Lower leg skin (tissue), 4 donors: ENCODE data around the gene MAML1. TPM values are rescaled to one million over a fixed set of nuclear protein-coding genes. Genes with fewer than 3 reads are reported as not detected.

ENCODE experiments used
- DNase-seq, 2 donors: peaks; one replicate each; pipeline ENCODE4 v3.0.0-alpha.2; 2019; ENCODE audit warnings: low spot score in 2 of 2
- H3K4me3 ChIP-seq: fragments of 200-600 bp; sonication (generic); 2 replicates; pipeline ENCODE4 v1.5.1; 2017; ENCODE audit warnings: mild to moderate bottlenecking, low read depth; ENCODE audit not compliant: poor library complexity, severe bottlenecking
- CTCF ChIP-seq, 3 donors: fragments of 450-650 bp; IDR thresholded peaks; one replicate each; pipeline ENCODE4 v1.5.1; 2016; ENCODE audit warnings: antibody characterized with exemption in 3 of 3, mild to moderate bottlenecking in 3 of 3, moderate library complexity in 2 of 3
- POLR2A ChIP-seq, 2 donors: fragments of 450-650 bp; IDR thresholded peaks; one replicate each; pipeline ENCODE4 v1.6.1; 2016 to 2017; ENCODE audit warnings: antibody characterized with exemption in 2 of 2, mild to moderate bottlenecking in 1 of 2, moderate library complexity in 1 of 2
- WGBS, 2 donors: methylation state at CpG; one replicate each; pipeline ENCODE4 v1.1.5; 2018; 5-methylcytosine and 5-hydroxymethylcytosine counted together
- intact Hi-C: fragments of 100-400 bp; cut with DNase I; formaldehyde crosslinking; loops from one replicate; pipeline ENCODE4 v1.15.0; 2023; ENCODE audit warnings: low total_unique reads
- total RNA-seq, 4 donors: library from RNA; depleted of rRNA; stranded (reverse); fragments of >200 nt; gene quantifications; one replicate each; pipeline ENCODE4 v1.1.0, GENCODE V29; 2016

Gene MAML1
- total RNA-seq, 4 donors from 2014 or later = 25.5 to 46.8 (median 31.5) TPM

- H3K4me3 ChIP-seq = no peak overlapping the region
- intact Hi-C loops = no loop called here
- DNase-seq = no peak
- no peak for TF ChIP-seq CTCF (IDR thresholded peaks at IDR 0.05)
- no peak for TF ChIP-seq POLR2A (IDR thresholded peaks at IDR 0.05)
- WGBS, 2 donors = 92 to 93% methylated on average over 6 of the region's 6 CpGs
Observed at GRCh38 chr5:179772351-179772750, 39.7 kb downstream of the MAML1 start.

- H3K4me3 ChIP-seq = no peak overlapping the region
- intact Hi-C loops = no loop called here
- no peak for DNase-seq
- 94% methylated on average over 9 of the region's 9 CpGs for WGBS, 2 donors
- TF ChIP-seq POLR2A (IDR thresholded peaks at IDR 0.05) (no peak), CTCF (IDR thresholded peaks at IDR 0.05) (no peak)
Observed at GRCh38 chr5:179773686-179774040, 41.0 kb downstream of the MAML1 start.

- WGBS, 2 donors = 96% methylated on average over 10 to 11 of the region's 12 CpGs
- H3K4me3 ChIP-seq = no peak overlapping the region
- no peak for DNase-seq
- intact Hi-C loops = no loop called here
- TF ChIP-seq CTCF (IDR thresholded peaks at IDR 0.05) (no peak), POLR2A (IDR thresholded peaks at IDR 0.05) (no peak)
Observed at GRCh38 chr5:179774442-179774841, 41.8 kb downstream of the MAML1 start.

- intact Hi-C loops = no loop called here
- no peak for DNase-seq
- H3K4me3 ChIP-seq = no peak overlapping the region
- 90% methylated on average over 11 of the region's 11 CpGs for WGBS, 2 donors
- TF ChIP-seq CTCF (IDR thresholded peaks at IDR 0.05) = no peak
- TF ChIP-seq POLR2A (IDR thresholded peaks at IDR 0.05) = no peak
Observed at GRCh38 chr5:179776411-179776938, 43.9 kb downstream of the MAML1 start.

GRCh38 chr5:179777456-179777855 lies 44.8 kb downstream of the MAML1 start:
- DNase-seq = no peak
- intact Hi-C loops = no loop called here
- WGBS, 2 donors = 91 to 93% methylated on average over 10 of the region's 10 CpGs
- no peak overlapping the region for H3K4me3 ChIP-seq
- TF ChIP-seq POLR2A (IDR thresholded peaks at IDR 0.05) (no peak), CTCF (IDR thresholded peaks at IDR 0.05) (no peak)

- WGBS, 2 donors = 73 to 79% methylated on average over 9 of the region's 9 CpGs
Observed at GRCh38 chr5:179777909-179778308, 45.3 kb downstream of the MAML1 start.

More at GRCh38 chr5:179777909-179778308, 45.3 kb downstream of the MAML1 start:
- TF ChIP-seq CTCF (IDR thresholded peaks at IDR 0.05) (no peak), POLR2A (IDR thresholded peaks at IDR 0.05) (no peak)
- no peak for DNase-seq
- no peak overlapping the region for H3K4me3 ChIP-seq
- intact Hi-C loops = no loop called here
